Activated B cell treated with CpG ODN at 0.5 μM for 24 hours (primary cell): ENCODE data around the gene RPS6KL1. TPM values are rescaled to one million over a fixed set of nuclear protein-coding genes. Genes with fewer than 3 reads are reported as not detected.

Experiments
- ATAC-seq: fragments of 200-7000 bp; cut with Tn5 transposase; one replicate; pipeline ENCODE4 v1.10.0; 2021; ENCODE audit warnings: low read depth, mild to moderate bottlenecking, moderate library complexity
- CTCF ChIA-PET: fragments of 350-600 bp; sonication (Branson Sonifier 250); formaldehyde crosslinking; loops from one replicate; lab custom pipeline; 2021; ENCODE audit warnings: antibody characterized with exemption; lab: Charles Lee
- POLR2A ChIA-PET: fragments of 350-600 bp; sonication (Branson Sonifier 250); formaldehyde crosslinking; loops from one replicate; lab custom pipeline; 2021; ENCODE audit warnings: antibody characterized with exemption; lab: Charles Lee
- DNase-seq: peaks from one replicate; pipeline ENCODE4 v3.0.0; 2022
- H3K27ac Mint-ChIP-seq: one replicate; pipeline ENCODE4 v1.8.0; 2020; ENCODE audit warnings: mixed read lengths
- H3K27me3 Mint-ChIP-seq: one replicate; pipeline ENCODE4 v1.8.0; 2021; ENCODE audit warnings: mixed read lengths
- H3K36me3 Mint-ChIP-seq: one replicate; pipeline ENCODE4 v1.8.0; 2021; ENCODE audit warnings: low read depth, mixed read lengths
- H3K4me1 Mint-ChIP-seq: one replicate; pipeline ENCODE4 v1.8.0; 2021; ENCODE audit warnings: mixed read lengths
- H3K4me3 Mint-ChIP-seq: one replicate; pipeline ENCODE4 v1.8.0; 2020; ENCODE audit warnings: mild to moderate bottlenecking, mixed read lengths
- H3K9me3 Mint-ChIP-seq: one replicate; pipeline ENCODE4 v1.8.0; 2020; ENCODE audit warnings: mixed read lengths
- intact Hi-C: fragments of 100-400 bp; cut with micrococcal nuclease; formaldehyde crosslinking; loops from one replicate; pipeline ENCODE4 v1.15.1; 2024
- total RNA-seq: library from RNA; stranded (reverse); gene quantifications from 2 replicates; pipeline ENCODE4 v1.2.3, GENCODE V29; 2022
- TF ChIP-seq, protein P1 (sequence below): fragments of 200-600 bp; IDR thresholded peaks from one replicate; pipeline ENCODE4 v1.8.0; 2022; ENCODE audit warnings: antibody characterized with exemption, mild to moderate bottlenecking

The RPS6KL1 gene
- total RNA-seq, 1 donor from 2014 or later = 5.2 TPM

- no peaks in the 10 kb centered on the region for H3K27me3 Mint-ChIP-seq
- H3K4me1 Mint-ChIP-seq = peaks cover 61% of the 10 kb centered on the region
- no peaks in the 10 kb centered on the region for H3K36me3 Mint-ChIP-seq
- peak overlapping the region; percentile 80 for H3K27ac Mint-ChIP-seq
- POLR2A ChIA-PET = interaction anchor here (0.7 to 2.2 kb wide), 9 partner anchors 19 to 714 kb away, joined by 3 to 11 read pairs (median 4); partner anchors contain the start of genes NEK9, RPS6KL1 and YLPM1
- no peaks in the 10 kb centered on the region for H3K9me3 Mint-ChIP-seq
- intact Hi-C loops = loop anchor here (5.0 to 10.0 kb wide), 4 partner anchors 35 to 540 kb away; partner anchors contain the start of genes ISCA2 and NPC2
- peak overlapping the region; percentile 64 for H3K4me3 Mint-ChIP-seq
- ATAC-seq = peak; percentile 46
- CTCF ChIA-PET = interaction anchor here (1.2 to 3.1 kb wide), 3 partner anchors 36 to 146 kb away, joined by 4 to 15 read pairs (median 8); no protein-coding TSS in a partner anchor
- peak; percentile 33 for DNase-seq
- TF ChIP-seq, protein P1, sequence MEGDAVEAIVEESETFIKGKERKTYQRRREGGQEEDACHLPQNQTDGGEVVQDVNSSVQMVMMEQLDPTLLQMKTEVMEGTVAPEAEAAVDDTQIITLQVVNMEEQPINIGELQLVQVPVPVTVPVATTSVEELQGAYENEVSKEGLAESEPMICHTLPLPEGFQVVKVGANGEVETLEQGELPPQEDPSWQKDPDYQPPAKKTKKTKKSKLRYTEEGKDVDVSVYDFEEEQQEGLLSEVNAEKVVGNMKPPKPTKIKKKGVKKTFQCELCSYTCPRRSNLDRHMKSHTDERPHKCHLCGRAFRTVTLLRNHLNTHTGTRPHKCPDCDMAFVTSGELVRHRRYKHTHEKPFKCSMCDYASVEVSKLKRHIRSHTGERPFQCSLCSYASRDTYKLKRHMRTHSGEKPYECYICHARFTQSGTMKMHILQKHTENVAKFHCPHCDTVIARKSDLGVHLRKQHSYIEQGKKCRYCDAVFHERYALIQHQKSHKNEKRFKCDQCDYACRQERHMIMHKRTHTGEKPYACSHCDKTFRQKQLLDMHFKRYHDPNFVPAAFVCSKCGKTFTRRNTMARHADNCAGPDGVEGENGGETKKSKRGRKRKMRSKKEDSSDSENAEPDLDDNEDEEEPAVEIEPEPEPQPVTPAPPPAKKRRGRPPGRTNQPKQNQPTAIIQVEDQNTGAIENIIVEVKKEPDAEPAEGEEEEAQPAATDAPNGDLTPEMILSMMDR = no peak
These were observed 19.1 kb upstream of the RPS6KL1 start for GRCh38 chr14:74942181-74942580.

DNA sequence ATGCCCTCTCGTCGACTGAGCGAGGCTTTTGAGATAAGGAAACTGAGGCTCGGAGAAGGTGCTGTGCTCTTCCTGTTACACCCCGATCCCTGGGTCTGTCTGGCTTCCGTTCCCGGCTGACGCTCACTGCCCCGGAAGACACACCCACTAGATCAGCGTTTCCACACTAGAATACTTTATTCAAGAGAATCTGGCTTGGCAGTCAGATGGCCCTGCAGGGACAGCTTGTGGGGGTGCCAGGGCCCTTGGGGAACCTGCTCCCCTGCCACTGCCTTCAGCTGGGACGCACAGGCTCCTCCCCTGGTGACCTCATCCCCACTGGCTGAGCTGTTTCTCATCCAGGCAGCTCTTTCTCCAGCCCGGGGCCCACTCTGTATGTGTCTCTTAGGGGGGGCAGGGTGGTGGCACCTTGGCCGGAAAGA, 18.6 kb upstream of the RPS6KL1 start:
- no peaks in the 10 kb centered on the region for H3K27me3 Mint-ChIP-seq
- no peaks in the 10 kb centered on the region for H3K36me3 Mint-ChIP-seq
- ChIA-PET POLR2A (interaction anchor here (0.5 to 2.2 kb wide), 9 partner anchors 18 to 714 kb away, joined by 3 to 11 read pairs (median 5); partner anchors contain the start of genes NEK9 and RPS6KL1), CTCF (interaction anchor here (0.9 to 3.1 kb wide), 3 partner anchors 36 to 147 kb away, joined by 4 to 15 read pairs (median 8); no protein-coding TSS in a partner anchor)
- intact Hi-C loops = loop anchor here (5.0 to 10.0 kb wide), 4 partner anchors 34 to 539 kb away; partner anchors contain the start of genes ISCA2 and NPC2
- TF ChIP-seq, protein P1 = no peak
- peak overlapping the region; percentile 80 for H3K27ac Mint-ChIP-seq
- H3K4me3 Mint-ChIP-seq = peak overlapping the region; percentile 64
- ATAC-seq = peak; percentile 35
- peaks cover 59% of the 10 kb centered on the region for H3K4me1 Mint-ChIP-seq
- DNase-seq = peak; percentile 41
- no peaks in the 10 kb centered on the region for H3K9me3 Mint-ChIP-seq

GRCh38 chr14:74940956-74941565, 18.0 kb upstream of the RPS6KL1 start:
- TF ChIP-seq, protein P1 = no peak
- intact Hi-C loops = loop anchor here (1.0 to 10.0 kb wide), 6 partner anchors 18 to 539 kb away; partner anchors contain the start of genes EIF2B2, ISCA2, NPC2 and RPS6KL1
- H3K9me3 Mint-ChIP-seq = no peaks in the 10 kb centered on the region
- ChIA-PET CTCF (interaction anchor here (0.9 to 3.1 kb wide), 3 partner anchors 35 to 147 kb away, joined by 4 to 15 read pairs (median 8); no protein-coding TSS in a partner anchor), POLR2A (interaction anchor here (0.5 to 2.2 kb wide), 7 partner anchors 18 to 353 kb away, joined by 3 to 11 read pairs (median 5); partner anchors contain the start of genes NEK9 and RPS6KL1)
- H3K36me3 Mint-ChIP-seq = no peaks in the 10 kb centered on the region
- H3K27ac Mint-ChIP-seq = peak overlapping the region; percentile 84
- peaks cover 56% of the 10 kb centered on the region for H3K4me1 Mint-ChIP-seq
- H3K4me3 Mint-ChIP-seq = peak overlapping the region; percentile 64
- no peak for DNase-seq
- no peak for ATAC-seq
- H3K27me3 Mint-ChIP-seq = no peaks in the 10 kb centered on the region

- peak overlapping the region; percentile 62 for H3K27ac Mint-ChIP-seq
- no peaks in the 10 kb centered on the region for H3K9me3 Mint-ChIP-seq
- ATAC-seq (no peak), DNase-seq (no peak)
- POLR2A ChIA-PET = interaction anchor here (1.0 to 1.5 kb wide), 4 partner anchors 13 to 64 kb away, joined by 3 to 8 read pairs (median 4); partner anchors contain the start of gene RPS6KL1
- TF ChIP-seq, protein P1 = no peak
- H3K4me3 Mint-ChIP-seq = no peak overlapping the region
- intact Hi-C loops = no loop called here
- H3K4me1 Mint-ChIP-seq = peaks cover 68% of the 10 kb centered on the region
- CTCF ChIA-PET = interaction anchor here (1.2 kb wide), 1 partner anchor 33 kb away, joined by 4 read pairs; no protein-coding TSS in a partner anchor
- no peaks in the 10 kb centered on the region for H3K36me3 Mint-ChIP-seq
- H3K27me3 Mint-ChIP-seq = no peaks in the 10 kb centered on the region
These were observed 15.8 kb upstream of the RPS6KL1 start for GRCh38 chr14:74938531-74939495.
